Mesendoderm (in vitro differentiated cells): ENCODE measurements around the gene DNAH8.

Experiments
- DNase-seq: peaks from one replicate; pipeline ENCODE4 v3.0.0; 2013
- H2AK5ac ChIP-seq: 2 replicates; pipeline ENCODE4 v1.6.1; 2013; ENCODE audit warnings: low read length, inconsistent platforms
- H2BK120ac ChIP-seq: 2 replicates; pipeline ENCODE4 v1.6.1; 2013; ENCODE audit warnings: low read depth, mild to moderate bottlenecking, low read length, moderate library complexity, mixed read lengths
- H2BK15ac ChIP-seq: replicated peaks from 2 replicates; pipeline ENCODE4 v1.6.1; 2013; ENCODE audit warnings: low read depth, mild to moderate bottlenecking, moderate library complexity
- H2BK5ac ChIP-seq: 2 replicates; pipeline ENCODE4 v1.6.1; 2013; ENCODE audit warnings: low read length, inconsistent platforms
- H3K18ac ChIP-seq: 2 replicates; pipeline ENCODE4 v1.6.1; 2013; ENCODE audit warnings: mild to moderate bottlenecking, low read length, mixed read lengths
- H3K23ac ChIP-seq: one replicate; pipeline ENCODE4 v1.6.1; 2013; ENCODE audit warnings: low read length
- H3K27ac ChIP-seq: 2 replicates; pipeline ENCODE4 v1.5.1; 2013; ENCODE audit warnings: low read depth, mild to moderate bottlenecking, inconsistent platforms, low read length, moderate library complexity
- H3K27me3 ChIP-seq: 2 replicates; pipeline ENCODE4 v1.6.1; 2013; ENCODE audit warnings: low read length, control low read depth, mild to moderate bottlenecking, inconsistent platforms; ENCODE audit not compliant: insufficient read depth, poor library complexity
- H3K36me3 ChIP-seq: 2 replicates; pipeline ENCODE4 v1.6.1; 2013; ENCODE audit warnings: low read length, inconsistent platforms; ENCODE audit not compliant: control insufficient read depth, insufficient read depth
- H3K4ac ChIP-seq: one replicate; pipeline ENCODE4 v1.6.1; 2013; ENCODE audit warnings: low read depth, mild to moderate bottlenecking, low read length, moderate library complexity
- H3K4me1 ChIP-seq: 2 replicates; pipeline ENCODE4 v1.6.1; 2013; ENCODE audit warnings: low read depth, low read length, inconsistent platforms; ENCODE audit not compliant: control insufficient read depth
- H3K4me2 ChIP-seq: 2 replicates; pipeline ENCODE4 v1.6.1; 2013; ENCODE audit warnings: low read length
- H3K4me3 ChIP-seq: 2 replicates; pipeline ENCODE4 v1.5.1; 2013; ENCODE audit warnings: mild to moderate bottlenecking, low read length
- H3K56ac ChIP-seq: one replicate; pipeline ENCODE4 v1.6.1; 2013; ENCODE audit warnings: low read length
- H3K79me1 ChIP-seq: 2 replicates; pipeline ENCODE4 v1.6.1; 2013; ENCODE audit warnings: low read length, inconsistent platforms
- H3K79me2 ChIP-seq: 2 replicates; pipeline ENCODE4 v1.6.1; 2013; ENCODE audit warnings: mild to moderate bottlenecking, low read length; ENCODE audit not compliant: control insufficient read depth, insufficient read depth
- H3K9ac ChIP-seq: 2 replicates; pipeline ENCODE4 v1.6.1; 2013; ENCODE audit warnings: low read length, inconsistent platforms
- H4K5ac ChIP-seq: one replicate; pipeline ENCODE4 v1.6.1; 2013; ENCODE audit warnings: low read length
- H4K8ac ChIP-seq: one replicate; pipeline ENCODE4 v1.6.1; 2013; ENCODE audit warnings: low read depth, mild to moderate bottlenecking, control low read depth, low read length, moderate library complexity
- WGBS: extraction: QIAGEN DNeasy Blood & Tissue Kit; methylation state at CpG from one replicate; pipeline ENCODE4 v1.1.7; 2013; ENCODE audit warnings: low lambda C conversion rate, missing lambda C conversion rate; ENCODE audit not compliant: insufficient coverage; ENCODE audit errors: extremely low coverage; 5-methylcytosine and 5-hydroxymethylcytosine counted together

DNAH8 gene

GRCh38 chr6:38703949-38704590 is 11.0 kb upstream of the DNAH8 start:
- Histone ChIP-seq H3K18ac (no peak overlapping the region), H2BK120ac (no peak overlapping the region), H3K36me3 (peaks cover 2% of the 10 kb centered on the region), H3K79me1 (peaks cover 8% of the 10 kb centered on the region), H3K4me3 (no peak overlapping the region), H3K4ac (no peak overlapping the region), H3K4me1 (no peaks in the 10 kb centered on the region), H2AK5ac (no peak overlapping the region), H3K56ac (no peak overlapping the region), H3K23ac (no peak overlapping the region), H4K5ac (no peak overlapping the region), H3K27ac (no peak overlapping the region), H2BK15ac (no peak overlapping the region), H3K27me3 (no peaks in the 10 kb centered on the region), H3K9ac (no peak overlapping the region), H3K79me2 (peaks cover 19% of the 10 kb centered on the region), H2BK5ac (no peak overlapping the region), H3K4me2 (no peak overlapping the region), H4K8ac (no peak overlapping the region)
- DNase-seq: no peak
- WGBS: no CpG with 5 or more reads among the region's 5 CpGs

GRCh38 chr6:38705924-38706323 is 9.2 kb upstream of the DNAH8 start:
- no CpG with 5 or more reads among the region's 2 CpGs for WGBS
- Histone ChIP-seq H3K4ac (no peak overlapping the region), H3K27ac (no peak overlapping the region), H4K5ac (no peak overlapping the region), H3K36me3 (no peaks in the 10 kb centered on the region), H3K79me2 (peaks cover 11% of the 10 kb centered on the region), H2BK120ac (no peak overlapping the region), H3K4me1 (no peaks in the 10 kb centered on the region), H2BK15ac (no peak overlapping the region), H3K23ac (no peak overlapping the region), H4K8ac (no peak overlapping the region), H2BK5ac (no peak overlapping the region), H3K4me2 (no peak overlapping the region), H2AK5ac (no peak overlapping the region), H3K4me3 (no peak overlapping the region), H3K18ac (no peak overlapping the region), H3K9ac (no peak overlapping the region), H3K27me3 (no peaks in the 10 kb centered on the region), H3K56ac (no peak overlapping the region), H3K79me1 (peaks cover 4% of the 10 kb centered on the region)
- no peak for DNase-seq

- H4K5ac ChIP-seq: no peak overlapping the region
- H2AK5ac ChIP-seq: no peak overlapping the region
- no peak overlapping the region for H2BK15ac ChIP-seq
- no peak overlapping the region for H3K4me3 ChIP-seq
- H3K79me1 ChIP-seq: no peaks in the 10 kb centered on the region
- H3K56ac ChIP-seq: no peak overlapping the region
- no peak overlapping the region for H2BK120ac ChIP-seq
- H3K4me2 ChIP-seq: no peak overlapping the region
- H4K8ac ChIP-seq: no peak overlapping the region
- H3K4ac ChIP-seq: no peak overlapping the region
- no peaks in the 10 kb centered on the region for H3K36me3 ChIP-seq
- no peak overlapping the region for H3K27ac ChIP-seq
- DNase-seq: no peak
- no peaks in the 10 kb centered on the region for H3K4me1 ChIP-seq
- no peak overlapping the region for H3K9ac ChIP-seq
- no peak overlapping the region for H2BK5ac ChIP-seq
- WGBS: no CpG with 5 or more reads among the region's 2 CpGs
- no peaks in the 10 kb centered on the region for H3K27me3 ChIP-seq
- no peak overlapping the region for H3K23ac ChIP-seq
- no peak overlapping the region for H3K18ac ChIP-seq
- H3K79me2 ChIP-seq: no peaks in the 10 kb centered on the region
Observed at GRCh38 chr6:38708496-38708895, 6.6 kb upstream of the DNAH8 start.

DNA sequence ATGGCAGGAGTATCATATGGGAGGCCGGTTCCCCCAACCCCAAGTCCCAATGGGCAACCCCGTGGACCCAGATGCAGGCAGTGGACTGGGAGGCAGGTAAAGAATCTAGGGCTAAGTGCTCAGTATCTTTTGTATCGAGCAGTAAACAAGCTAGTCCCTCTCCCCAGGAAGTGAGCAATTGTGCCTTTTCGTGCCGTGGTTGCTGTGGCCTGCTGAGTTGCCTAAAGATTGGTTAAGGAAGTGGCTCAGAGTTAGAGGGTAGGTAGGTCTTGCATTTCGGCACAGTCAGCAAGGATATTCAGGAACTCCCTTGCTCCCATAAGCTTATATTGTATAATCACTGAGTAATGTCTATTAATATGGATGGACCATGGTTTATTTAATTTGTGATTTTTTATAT is 1.3 kb upstream of the DNAH8 start:
- H3K36me3 ChIP-seq: no peaks in the 10 kb centered on the region
- H3K27me3 ChIP-seq: no peaks in the 10 kb centered on the region
- no peak overlapping the region for H2BK5ac ChIP-seq
- no peak overlapping the region for H2BK120ac ChIP-seq
- no peak overlapping the region for H3K27ac ChIP-seq
- H3K79me1 ChIP-seq: no peaks in the 10 kb centered on the region
- H3K4ac ChIP-seq: no peak overlapping the region
- H2AK5ac ChIP-seq: no peak overlapping the region
- H3K23ac ChIP-seq: no peak overlapping the region
- no CpG with 5 or more reads among the region's 6 CpGs for WGBS
- no peak overlapping the region for H3K18ac ChIP-seq
- H3K56ac ChIP-seq: no peak overlapping the region
- H3K9ac ChIP-seq: no peak overlapping the region
- H3K4me2 ChIP-seq: no peak overlapping the region
- no peak overlapping the region for H4K8ac ChIP-seq
- no peaks in the 10 kb centered on the region for H3K4me1 ChIP-seq
- H4K5ac ChIP-seq: no peak overlapping the region
- no peak overlapping the region for H3K4me3 ChIP-seq
- no peak for DNase-seq
- no peak overlapping the region for H2BK15ac ChIP-seq
- no peaks in the 10 kb centered on the region for H3K79me2 ChIP-seq

- Histone ChIP-seq H4K8ac (no peak overlapping the region), H3K4me2 (no peak overlapping the region), H3K27me3 (no peaks in the 10 kb centered on the region), H3K79me2 (no peaks in the 10 kb centered on the region), H3K9ac (no peak overlapping the region), H3K18ac (no peak overlapping the region), H3K4me1 (no peaks in the 10 kb centered on the region), H3K56ac (no peak overlapping the region), H2BK15ac (no peak overlapping the region), H3K36me3 (no peaks in the 10 kb centered on the region), H2BK5ac (no peak overlapping the region), H2AK5ac (no peak overlapping the region), H4K5ac (no peak overlapping the region), H3K4me3 (no peak overlapping the region), H2BK120ac (no peak overlapping the region), H3K27ac (no peak overlapping the region), H3K23ac (no peak overlapping the region), H3K79me1 (no peaks in the 10 kb centered on the region), H3K4ac (no peak overlapping the region)
- WGBS: no CpG with 5 or more reads among the region's 4 CpGs
- no peak for DNase-seq
Observed at GRCh38 chr6:38714239-38715015, 684 bp upstream of the DNAH8 start.
